ENCODE results near the gene TP73. TPM values are rescaled to one million over a fixed set of nuclear protein-coding genes. Genes with fewer than 3 reads are reported as not detected.

TP73 gene
- total RNA-seq, 2 donors from 2014 or later: 5.1 to 15.1 TPM

DNA sequence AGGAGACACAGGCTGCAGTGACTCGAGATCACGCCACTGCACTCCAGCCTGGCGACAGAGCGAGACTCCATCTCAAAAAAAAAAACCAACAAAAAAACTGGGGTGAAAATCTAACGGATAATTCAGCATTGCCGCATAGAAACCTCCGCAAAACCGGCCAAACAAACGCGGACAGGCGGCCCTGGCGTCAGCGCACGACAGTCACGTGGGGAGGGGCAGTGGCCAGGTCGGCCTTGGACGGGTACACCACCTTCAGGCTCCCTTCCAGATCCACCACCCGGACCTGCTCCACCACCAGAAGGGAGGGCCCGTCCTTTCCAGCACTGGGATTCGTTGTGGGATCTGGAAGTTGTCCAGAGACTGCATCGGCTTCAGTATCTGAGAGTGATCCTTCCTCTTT, 128.6 kb downstream of the TP73 start:
- peak; percentile 72 for DNase-seq (ENCODE audit: low spot score)

DNA sequence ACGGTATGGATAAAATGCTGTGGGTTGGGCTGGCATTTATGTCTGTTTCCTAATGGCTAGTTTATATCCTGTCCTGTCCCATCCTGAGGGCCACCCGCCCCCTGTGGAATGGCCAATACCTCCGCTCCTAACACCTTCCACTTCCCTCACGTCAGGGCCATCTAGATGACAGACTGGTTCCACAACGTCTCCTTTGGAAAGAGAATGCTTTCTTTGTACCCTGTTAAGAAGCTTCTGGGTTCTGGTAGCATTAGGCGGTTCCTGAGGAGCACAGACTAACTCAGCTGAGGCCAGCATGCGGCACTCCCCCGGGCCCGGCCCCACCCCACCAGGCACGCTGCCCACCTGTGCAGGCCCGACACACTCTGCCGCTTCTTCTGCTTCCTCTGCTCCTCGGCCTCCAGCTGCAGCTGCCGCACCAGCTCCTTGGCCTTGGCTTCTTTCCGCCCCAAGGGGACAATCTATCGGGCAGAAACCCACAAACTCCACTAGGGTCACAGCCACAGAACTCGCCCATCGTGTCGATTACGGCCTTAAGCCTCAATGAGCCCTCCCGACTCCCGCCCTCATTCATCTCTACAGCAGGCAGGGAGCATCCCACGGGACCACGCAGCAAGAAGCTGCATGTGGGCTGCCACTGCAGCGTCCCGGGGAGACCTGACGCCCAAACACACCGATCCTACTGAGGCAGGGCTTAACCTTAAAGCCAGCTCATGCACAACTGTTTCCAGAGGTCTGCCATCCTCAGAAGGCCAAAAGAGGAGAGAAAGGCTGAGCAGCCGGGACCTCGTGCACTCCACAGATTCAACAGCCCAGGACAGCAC, 131.5 kb downstream of the TP73 start:
- H3K9me3 ChIP-seq: no peaks in the 10 kb centered on the region
- H3K27ac ChIP-seq: peak overlapping the region in 1 of 2 donors; percentile 31
- H3K4me3 ChIP-seq: no peak overlapping the region
- TF ChIP-seq POLR2AphosphoS5 (IDR thresholded peaks at IDR 0.05) (peak; percentile 33), POLR2A (IDR thresholded peaks at IDR 0.05) (no peak)
- intact Hi-C loops (cut with DNase I): no loop called here
- H3K36me3 ChIP-seq: peaks cover 4 to 22% of the 10 kb centered on the region in 2 donors
- H3K4me1 ChIP-seq (replicated peaks): peaks cover under 1% of the 10 kb centered on the region
- DNase-seq (ENCODE audit: low spot score): no peak
- no peaks in the 10 kb centered on the region for H3K27me3 ChIP-seq (replicated peaks; ENCODE audit: insufficient read depth)
- 78% methylated on average over 30 of the region's 30 CpGs for WGBS

More for the DNA sequence above, 128.6 kb downstream of the TP73 start:
- intact Hi-C loops (cut with DNase I): no loop called here
- no peak for TF ChIP-seq POLR2A (IDR thresholded peaks at IDR 0.05)
- TF ChIP-seq POLR2AphosphoS5 (IDR thresholded peaks at IDR 0.05): peak; percentile 68
- H3K4me1 ChIP-seq (replicated peaks): peaks cover 3% of the 10 kb centered on the region
- H3K27ac ChIP-seq: no peak overlapping the region
- H3K4me3 ChIP-seq: no peak overlapping the region
- no peaks in the 10 kb centered on the region for H3K27me3 ChIP-seq (replicated peaks; ENCODE audit: insufficient read depth)
- H3K9me3 ChIP-seq: no peaks in the 10 kb centered on the region
- peaks cover 0 to 22% of the 10 kb centered on the region in 2 donors for H3K36me3 ChIP-seq
- WGBS: 71% methylated on average over 21 of the region's 21 CpGs

DNA sequence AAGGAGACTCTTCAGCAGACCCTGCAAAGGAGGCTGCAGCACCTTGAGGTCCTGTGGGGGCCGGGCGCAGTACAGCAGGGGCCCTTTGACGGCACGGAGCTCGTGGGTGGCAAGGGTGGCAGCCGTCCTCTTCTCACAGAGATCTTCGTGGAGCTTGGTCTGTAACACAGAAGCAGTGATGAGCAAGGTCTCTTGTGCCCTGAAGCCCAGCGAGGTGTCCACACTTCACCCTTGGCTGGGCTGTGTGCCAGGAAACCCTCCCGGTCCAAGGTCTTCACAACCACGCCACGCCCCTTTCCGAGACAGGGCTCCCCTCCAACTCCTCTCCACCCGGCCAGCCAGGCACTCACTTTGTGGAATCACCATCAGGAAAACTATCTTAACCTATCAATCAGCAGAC, 132.7 kb downstream of the TP73 start:
- Histone ChIP-seq H3K27ac (no peak overlapping the region), H3K27me3 (replicated peaks; ENCODE audit: insufficient read depth) (no peaks in the 10 kb centered on the region), H3K9me3 (no peaks in the 10 kb centered on the region), H3K4me3 (no peak overlapping the region), H3K36me3 (peaks cover 4 to 22% of the 10 kb centered on the region in 2 donors), H3K4me1 (replicated peaks) (peaks cover 6% of the 10 kb centered on the region)
- WGBS: 79% methylated on average over 13 of the region's 13 CpGs
- DNase-seq (ENCODE audit: low spot score): no peak
- TF ChIP-seq POLR2A (IDR thresholded peaks at IDR 0.05) (no peak), POLR2AphosphoS5 (IDR thresholded peaks at IDR 0.05) (no peak)
- TF ChIP-seq, protein P1, sequence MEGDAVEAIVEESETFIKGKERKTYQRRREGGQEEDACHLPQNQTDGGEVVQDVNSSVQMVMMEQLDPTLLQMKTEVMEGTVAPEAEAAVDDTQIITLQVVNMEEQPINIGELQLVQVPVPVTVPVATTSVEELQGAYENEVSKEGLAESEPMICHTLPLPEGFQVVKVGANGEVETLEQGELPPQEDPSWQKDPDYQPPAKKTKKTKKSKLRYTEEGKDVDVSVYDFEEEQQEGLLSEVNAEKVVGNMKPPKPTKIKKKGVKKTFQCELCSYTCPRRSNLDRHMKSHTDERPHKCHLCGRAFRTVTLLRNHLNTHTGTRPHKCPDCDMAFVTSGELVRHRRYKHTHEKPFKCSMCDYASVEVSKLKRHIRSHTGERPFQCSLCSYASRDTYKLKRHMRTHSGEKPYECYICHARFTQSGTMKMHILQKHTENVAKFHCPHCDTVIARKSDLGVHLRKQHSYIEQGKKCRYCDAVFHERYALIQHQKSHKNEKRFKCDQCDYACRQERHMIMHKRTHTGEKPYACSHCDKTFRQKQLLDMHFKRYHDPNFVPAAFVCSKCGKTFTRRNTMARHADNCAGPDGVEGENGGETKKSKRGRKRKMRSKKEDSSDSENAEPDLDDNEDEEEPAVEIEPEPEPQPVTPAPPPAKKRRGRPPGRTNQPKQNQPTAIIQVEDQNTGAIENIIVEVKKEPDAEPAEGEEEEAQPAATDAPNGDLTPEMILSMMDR (IDR thresholded peaks at IDR 0.05): no peak
- intact Hi-C loops (cut with DNase I): no loop called here

DNA sequence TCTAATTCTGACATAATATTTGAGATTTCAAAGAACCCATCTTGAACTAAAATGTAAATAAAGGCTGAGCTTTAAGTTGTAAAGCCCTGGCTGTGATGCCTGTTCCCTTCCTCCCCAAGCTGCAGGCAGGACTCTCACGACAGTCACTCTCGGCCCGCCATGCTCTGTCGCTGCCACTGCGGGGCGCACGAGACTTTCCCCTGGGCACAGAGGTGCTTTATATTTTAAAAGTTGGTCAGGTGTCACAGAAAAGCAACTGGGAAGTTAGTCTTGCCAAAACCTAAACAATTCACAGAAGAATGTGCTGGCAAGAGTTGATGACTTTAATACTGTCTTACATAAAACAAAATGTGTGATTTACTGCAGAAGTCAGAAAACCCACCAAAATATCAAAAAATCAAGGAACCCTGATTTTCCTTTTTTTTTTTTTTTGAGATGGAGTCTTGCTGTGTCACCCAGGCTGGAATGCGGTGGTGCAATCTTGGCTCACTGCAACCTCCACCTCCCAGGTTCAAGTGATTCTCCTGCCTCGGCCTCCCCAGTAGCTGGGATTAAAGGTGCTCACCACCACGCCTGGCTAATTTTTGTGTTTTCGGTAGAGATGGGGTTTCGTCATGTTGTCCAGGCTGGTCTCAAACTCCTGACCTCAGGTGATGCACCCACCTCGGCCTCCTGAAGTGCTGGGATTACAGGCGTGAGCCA, 133.3 kb downstream of the TP73 start:
- H3K4me1 ChIP-seq (replicated peaks): peaks cover 6% of the 10 kb centered on the region
- DNase-seq (ENCODE audit: low spot score): no peak
- no peaks in the 10 kb centered on the region for H3K9me3 ChIP-seq

More for the DNA sequence above, 133.3 kb downstream of the TP73 start:
- no peak overlapping the region for H3K27ac ChIP-seq
- TF ChIP-seq POLR2AphosphoS5 (IDR thresholded peaks at IDR 0.05): no peak
- TF ChIP-seq, protein P1 (IDR thresholded peaks at IDR 0.05): peak in 2 of 4 experiments; percentile 20 to 36
- TF ChIP-seq POLR2A (IDR thresholded peaks at IDR 0.05): no peak
- no peak overlapping the region for H3K4me3 ChIP-seq
- intact Hi-C loops (cut with DNase I): no loop called here
- H3K36me3 ChIP-seq: peaks cover 4 to 22% of the 10 kb centered on the region in 2 donors
- 68% methylated on average over 14 of the region's 14 CpGs for WGBS
- H3K27me3 ChIP-seq (replicated peaks; ENCODE audit: insufficient read depth): no peaks in the 10 kb centered on the region

Small RNAs within 50 kb of the gene (small RNA-seq; reads per million reads assigned to genes)
- 0 reads per million in 2 donors for gene RF02197
- 0 reads per million in 2 donors for gene RN7SL574P

Other genes starting within 250 kb of the TP73 start
- gene ARHGEF16, start 197.9 kb upstream of the TP73 start, total RNA-seq: 10 to 100 TPM; 25.2 to 25.4 TPM
- gene MEGF6, start 41.0 kb upstream of the TP73 start, total RNA-seq: 10 to 100 TPM; 67.3 to 82.5 TPM
- gene TPRG1L, start 27.5 kb upstream of the TP73 start, total RNA-seq: 10 to 100 TPM; 26.4 to 35.0 TPM
- gene WRAP73, start 2.4 kb upstream of the TP73 start, total RNA-seq: 10 to 100 TPM; 22.3 to 39.5 TPM
- under 1 TPM in 1 of 2 donors, not detected in 1; 0.97 TPM for gene CCDC27, start 99.9 kb downstream of the TP73 start, total RNA-seq
- 100 to 1,000 TPM in 1 of 2 donors, 10 to 100 TPM in 1; 17.7 to 148 TPM for gene SMIM1, start 120.2 kb downstream of the TP73 start, total RNA-seq
- 10 to 100 TPM; 42.4 to 53.8 TPM for gene LRRC47, start 144.0 kb downstream of the TP73 start, total RNA-seq
- gene CEP104, start 204.7 kb downstream of the TP73 start, total RNA-seq: 10 to 100 TPM; 20.9 to 28.5 TPM
- 10 to 100 TPM in 1 of 2 donors, 1 to 10 TPM in 1; 5.3 to 20.5 TPM for gene DFFB, start 205.0 kb downstream of the TP73 start, total RNA-seq
- 10 to 100 TPM; 27.1 to 32.7 TPM for gene C1orf174, start 247.8 kb downstream of the TP73 start, total RNA-seq